Inflammatory macrophage (primary cell): ENCODE data around the gene MAP4K1.
"Not testable (repeated sequence)": the region's sequence is repeated elsewhere in the genome, so short reads cannot be mapped to it uniquely, and the experiment has no call there.

Experiments used
- DNase-seq, 2 donors: peaks; one replicate each; pipeline ENCODE4 v3.0.0-alpha.2; 2020 to 2022

MAP4K1 gene

GRCh38 chr19:38650911-38651584 is 33.3 kb upstream of the MAP4K1 start:
- DNase-seq: peak; percentile 52 to 68

GRCh38 chr19:38650172-38650775 is 32.5 kb upstream of the MAP4K1 start:
- no peak for DNase-seq

GRCh38 chr19:38649305-38650171 is 31.8 kb upstream of the MAP4K1 start:
- no peak for DNase-seq

GRCh38 chr19:38648769-38649304 is 31.1 kb upstream of the MAP4K1 start:
- no peak for DNase-seq

- no peak for DNase-seq
Measured at GRCh38 chr19:38647966-38648768, 30.4 kb upstream of the MAP4K1 start.

GRCh38 chr19:38647368-38647965 is 29.7 kb upstream of the MAP4K1 start, which contains the start of gene ACTN4:
Gene ACTN4, plus strand, starts transcription at chr19:38647649. Its CDS starts 97 bp downstream, at chr19:38647746.
- peak; percentile 99 for DNase-seq

GRCh38 chr19:38644719-38645118 is 27.0 kb upstream of the MAP4K1 start:
- DNase-seq: no peak

- no peak for DNase-seq
Measured at GRCh38 chr19:38642176-38642575, 24.4 kb upstream of the MAP4K1 start.

GRCh38 chr19:38640368-38640767 is 22.6 kb upstream of the MAP4K1 start:
- no peak for DNase-seq

- DNase-seq: no peak
Measured at GRCh38 chr19:38639679-38640078, 21.9 kb upstream of the MAP4K1 start.

- no peak for DNase-seq
Measured at GRCh38 chr19:38638461-38638860, 20.7 kb upstream of the MAP4K1 start.

GRCh38 chr19:38635483-38636399 is 18.0 kb upstream of the MAP4K1 start:
- no peak for DNase-seq

- DNase-seq: peak; percentile 76 to 80
Measured at GRCh38 chr19:38634757-38635482, 17.2 kb upstream of the MAP4K1 start.

GRCh38 chr19:38632476-38633213 is 14.9 kb upstream of the MAP4K1 start:
- no peak for DNase-seq

GRCh38 chr19:38631811-38632475 is 14.2 kb upstream of the MAP4K1 start:
- DNase-seq: not testable (repeated sequence)

- not testable (repeated sequence) for DNase-seq
Measured at GRCh38 chr19:38631301-38631700, 13.5 kb upstream of the MAP4K1 start.

GRCh38 chr19:38629568-38629967 is 11.8 kb upstream of the MAP4K1 start:
- no peak for DNase-seq

- no peak for DNase-seq
Measured at GRCh38 chr19:38626401-38626800, 8.6 kb upstream of the MAP4K1 start.

GRCh38 chr19:38624822-38625221 is 7.1 kb upstream of the MAP4K1 start:
- no peak for DNase-seq
